ENCODE data around the gene CRYL1.

GRCh38 chr13:20442798-20443381, 82.8 kb downstream of the CRYL1 start:
- TF ChIP-seq, protein P1, sequence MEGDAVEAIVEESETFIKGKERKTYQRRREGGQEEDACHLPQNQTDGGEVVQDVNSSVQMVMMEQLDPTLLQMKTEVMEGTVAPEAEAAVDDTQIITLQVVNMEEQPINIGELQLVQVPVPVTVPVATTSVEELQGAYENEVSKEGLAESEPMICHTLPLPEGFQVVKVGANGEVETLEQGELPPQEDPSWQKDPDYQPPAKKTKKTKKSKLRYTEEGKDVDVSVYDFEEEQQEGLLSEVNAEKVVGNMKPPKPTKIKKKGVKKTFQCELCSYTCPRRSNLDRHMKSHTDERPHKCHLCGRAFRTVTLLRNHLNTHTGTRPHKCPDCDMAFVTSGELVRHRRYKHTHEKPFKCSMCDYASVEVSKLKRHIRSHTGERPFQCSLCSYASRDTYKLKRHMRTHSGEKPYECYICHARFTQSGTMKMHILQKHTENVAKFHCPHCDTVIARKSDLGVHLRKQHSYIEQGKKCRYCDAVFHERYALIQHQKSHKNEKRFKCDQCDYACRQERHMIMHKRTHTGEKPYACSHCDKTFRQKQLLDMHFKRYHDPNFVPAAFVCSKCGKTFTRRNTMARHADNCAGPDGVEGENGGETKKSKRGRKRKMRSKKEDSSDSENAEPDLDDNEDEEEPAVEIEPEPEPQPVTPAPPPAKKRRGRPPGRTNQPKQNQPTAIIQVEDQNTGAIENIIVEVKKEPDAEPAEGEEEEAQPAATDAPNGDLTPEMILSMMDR (IDR thresholded peaks at IDR 0.05; ENCODE audit: poor library complexity), result no peak
- no peak for TF ChIP-seq EZH2 (IDR thresholded peaks at IDR 0.05; ENCODE audit: borderline replicate concordance)
